Duodenal mucosa (tissue), 2 donors: Measurements from ENCODE around the gene PCOLCE2.

ENCODE experiments used
- H3K27ac ChIP-seq: one replicate; pipeline ENCODE4 v1.7.0; 2013; ENCODE audit warnings: low read depth, low read length
- H3K27me3 ChIP-seq, 2 donors: one replicate each; pipeline ENCODE4 v1.7.0; 2013; ENCODE audit warnings: low read length in 2 of 2, control low read depth in 1 of 2; ENCODE audit not compliant: insufficient read depth in 2 of 2, control insufficient read depth in 1 of 2
- H3K36me3 ChIP-seq, 2 donors: one replicate each; pipeline ENCODE4 v1.7.0; 2013; ENCODE audit warnings: low read length in 2 of 2, control low read depth in 1 of 2; ENCODE audit not compliant: insufficient read depth in 2 of 2, control insufficient read depth in 1 of 2
- H3K4me1 ChIP-seq, 2 donors: one replicate each; pipeline ENCODE4 v1.7.0; 2013; ENCODE audit warnings: low read length in 2 of 2, control low read depth in 1 of 2; ENCODE audit not compliant: insufficient read depth in 2 of 2, control insufficient read depth in 1 of 2
- H3K4me3 ChIP-seq, 2 donors: one replicate each; pipeline ENCODE4 v1.7.0; 2013; ENCODE audit warnings: low read length in 2 of 2, low read depth in 1 of 2
- H3K9ac ChIP-seq, 2 donors: one replicate each; pipeline ENCODE4 v1.7.0; 2013; ENCODE audit warnings: low read length in 2 of 2, low read depth in 1 of 2
- H3K9me3 ChIP-seq, 2 donors: one replicate each; pipeline ENCODE4 v1.7.0; 2013; ENCODE audit warnings: low read length in 2 of 2, control low read depth in 1 of 2; ENCODE audit not compliant: control insufficient read depth in 1 of 2

PCOLCE2 gene

DNA sequence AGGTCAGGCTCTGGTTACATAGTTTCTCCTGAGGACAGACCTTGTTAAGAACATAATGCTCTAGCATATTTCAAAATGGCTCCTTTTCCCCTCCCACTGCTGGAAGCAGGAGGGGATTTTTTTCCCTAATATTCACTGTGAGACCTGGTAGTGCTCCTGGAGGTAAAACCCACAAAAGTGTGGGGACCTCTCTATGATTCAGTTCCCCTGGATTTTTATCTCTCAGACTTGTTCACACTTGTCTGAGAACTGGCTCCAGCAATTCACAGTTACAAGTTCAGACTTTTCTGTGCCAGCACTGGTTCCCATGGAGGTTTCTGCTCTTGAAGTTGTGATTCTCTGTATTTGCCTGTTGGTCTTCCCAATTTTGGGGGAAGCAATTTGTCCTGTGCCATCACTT, 36.3 kb upstream of the PCOLCE2 start:
- Histone ChIP-seq H3K4me3 (no peak overlapping the region), H3K9me3 (peaks cover 0 to 4% of the 10 kb centered on the region in 2 donors), H3K9ac (no peak overlapping the region), H3K27ac (no peak overlapping the region), H3K27me3 (no peaks in the 10 kb centered on the region), H3K36me3 (no peaks in the 10 kb centered on the region), H3K4me1 (no peaks in the 10 kb centered on the region)

DNA sequence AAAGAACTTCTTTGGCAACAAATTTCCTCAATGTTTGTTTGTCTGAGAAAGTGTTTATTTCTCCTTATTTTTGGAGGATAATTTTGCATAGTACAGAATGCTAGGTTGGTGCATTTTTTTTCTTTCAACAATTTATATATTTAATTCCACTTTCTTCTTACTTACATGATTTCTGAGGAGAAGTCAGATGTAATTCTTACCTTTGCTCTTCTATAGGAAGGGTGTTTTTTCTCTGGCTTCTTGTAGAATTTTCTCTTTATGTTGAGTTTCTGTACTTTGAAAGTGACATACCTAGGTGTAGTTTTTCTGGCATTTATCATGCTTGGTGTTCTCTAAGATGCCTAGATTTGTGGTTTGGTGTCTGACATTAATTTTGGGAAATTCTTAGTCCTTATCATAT, 34.8 kb upstream of the PCOLCE2 start:
- Histone ChIP-seq H3K9me3 (peaks cover 0 to 4% of the 10 kb centered on the region in 2 donors), H3K4me1 (no peaks in the 10 kb centered on the region), H3K36me3 (no peaks in the 10 kb centered on the region), H3K9ac (no peak overlapping the region), H3K27ac (no peak overlapping the region), H3K27me3 (no peaks in the 10 kb centered on the region), H3K4me3 (no peak overlapping the region)

DNA sequence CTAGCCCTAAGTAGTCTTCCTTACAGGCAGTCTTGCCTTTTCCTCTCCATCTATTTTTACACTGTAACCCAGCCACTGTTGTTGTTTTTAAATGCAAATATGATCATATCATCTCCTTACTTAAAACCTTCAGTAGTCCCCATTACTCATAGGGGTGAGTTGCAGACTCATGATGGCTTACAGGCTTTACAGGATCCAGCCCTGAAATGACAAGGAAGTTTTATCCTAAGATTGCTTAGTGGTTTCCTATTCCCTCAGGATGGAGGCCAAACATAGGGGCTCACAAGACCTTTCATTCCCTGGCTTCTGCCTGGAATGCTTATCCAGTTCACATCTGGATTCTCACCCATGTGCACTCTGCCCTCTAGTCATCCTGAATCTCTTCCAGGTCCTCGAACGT, 27.7 kb upstream of the PCOLCE2 start:
- no peak overlapping the region for H3K27ac ChIP-seq
- no peak overlapping the region for H3K9ac ChIP-seq

DNA sequence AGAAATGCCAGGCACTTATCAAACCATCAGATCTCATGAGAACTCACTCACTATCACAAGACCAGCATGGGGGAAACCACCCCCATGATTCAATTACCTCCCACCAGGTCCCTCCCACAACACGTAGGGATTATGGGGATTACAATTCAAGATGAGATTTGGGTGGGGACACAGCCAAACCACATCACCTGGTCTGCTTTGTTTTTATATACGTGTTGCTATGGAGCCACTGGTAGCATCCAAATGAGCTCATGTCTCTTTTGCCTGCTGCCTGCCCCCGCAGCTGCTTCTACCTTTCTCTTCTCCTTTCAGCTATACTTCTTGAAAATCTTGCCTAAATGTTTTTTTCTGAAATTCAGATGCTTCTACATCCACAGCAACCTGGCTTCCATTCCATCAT, 26.8 kb upstream of the PCOLCE2 start:
- Histone ChIP-seq H3K4me3 (no peak overlapping the region), H3K27ac (no peak overlapping the region), H3K9ac (no peak overlapping the region), H3K27me3 (peaks cover 0 to 3% of the 10 kb centered on the region in 2 donors), H3K4me1 (no peaks in the 10 kb centered on the region), H3K9me3 (no peaks in the 10 kb centered on the region), H3K36me3 (no peaks in the 10 kb centered on the region)

More for the DNA sequence above, 27.7 kb upstream of the PCOLCE2 start:
- Histone ChIP-seq H3K9me3 (no peaks in the 10 kb centered on the region), H3K36me3 (no peaks in the 10 kb centered on the region), H3K27me3 (peaks cover 0 to 3% of the 10 kb centered on the region in 2 donors), H3K4me1 (no peaks in the 10 kb centered on the region), H3K4me3 (no peak overlapping the region)

DNA sequence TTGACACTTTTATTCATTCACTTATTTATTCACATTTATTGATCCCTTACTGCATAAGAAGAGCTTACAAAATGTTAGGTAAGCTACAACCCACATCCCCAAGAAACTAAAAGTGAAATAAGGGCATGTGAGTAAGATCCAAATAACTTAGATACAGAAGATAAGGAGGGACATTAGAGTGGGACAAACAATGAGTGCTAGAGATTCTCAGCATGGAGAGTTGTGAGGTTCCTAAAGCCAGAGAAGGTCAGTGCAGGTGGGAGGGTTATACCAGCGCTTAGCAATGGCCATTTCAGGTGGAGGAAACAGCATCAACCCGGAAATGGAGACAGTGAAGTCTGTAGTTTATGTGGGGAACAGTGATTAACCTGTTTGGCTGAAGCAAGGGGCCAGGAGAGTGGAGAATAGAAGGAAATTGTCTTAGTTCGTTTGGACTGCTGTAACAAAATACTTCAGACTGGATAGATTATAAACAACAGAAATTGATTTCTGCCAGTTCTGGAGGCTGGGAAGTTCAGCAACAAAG, 25.5 kb upstream of the PCOLCE2 start:
- no peaks in the 10 kb centered on the region for H3K4me1 ChIP-seq
- H3K36me3 ChIP-seq = no peaks in the 10 kb centered on the region

DNA sequence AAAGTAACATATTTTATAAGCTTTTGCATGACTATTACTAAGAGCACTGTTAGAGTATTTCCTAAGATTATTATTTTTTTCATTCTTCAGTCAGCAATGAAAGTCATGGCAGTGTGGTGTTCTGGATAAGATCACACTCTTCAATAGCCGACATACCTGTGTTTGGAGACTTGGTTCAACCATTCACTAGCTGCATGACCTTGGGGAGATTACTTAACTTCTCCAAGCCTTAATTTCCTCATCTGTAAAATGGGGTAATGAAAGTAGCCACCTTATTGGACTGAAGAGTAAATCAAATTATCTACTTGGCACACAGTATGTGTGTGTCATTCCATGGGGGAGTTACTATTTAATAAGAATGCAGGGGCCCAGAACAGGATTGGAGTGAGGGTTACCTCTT, 24.5 kb upstream of the PCOLCE2 start:
- Histone ChIP-seq H3K27ac (no peak overlapping the region), H3K4me1 (no peaks in the 10 kb centered on the region), H3K36me3 (no peaks in the 10 kb centered on the region), H3K9ac (no peak overlapping the region), H3K27me3 (peaks cover 0 to 3% of the 10 kb centered on the region in 2 donors), H3K4me3 (no peak overlapping the region), H3K9me3 (no peaks in the 10 kb centered on the region)

More for the DNA sequence above, 25.5 kb upstream of the PCOLCE2 start:
- Histone ChIP-seq H3K9me3 (no peaks in the 10 kb centered on the region), H3K9ac (no peak overlapping the region), H3K27ac (no peak overlapping the region), H3K27me3 (peaks cover 0 to 3% of the 10 kb centered on the region in 2 donors), H3K4me3 (no peak overlapping the region)

DNA sequence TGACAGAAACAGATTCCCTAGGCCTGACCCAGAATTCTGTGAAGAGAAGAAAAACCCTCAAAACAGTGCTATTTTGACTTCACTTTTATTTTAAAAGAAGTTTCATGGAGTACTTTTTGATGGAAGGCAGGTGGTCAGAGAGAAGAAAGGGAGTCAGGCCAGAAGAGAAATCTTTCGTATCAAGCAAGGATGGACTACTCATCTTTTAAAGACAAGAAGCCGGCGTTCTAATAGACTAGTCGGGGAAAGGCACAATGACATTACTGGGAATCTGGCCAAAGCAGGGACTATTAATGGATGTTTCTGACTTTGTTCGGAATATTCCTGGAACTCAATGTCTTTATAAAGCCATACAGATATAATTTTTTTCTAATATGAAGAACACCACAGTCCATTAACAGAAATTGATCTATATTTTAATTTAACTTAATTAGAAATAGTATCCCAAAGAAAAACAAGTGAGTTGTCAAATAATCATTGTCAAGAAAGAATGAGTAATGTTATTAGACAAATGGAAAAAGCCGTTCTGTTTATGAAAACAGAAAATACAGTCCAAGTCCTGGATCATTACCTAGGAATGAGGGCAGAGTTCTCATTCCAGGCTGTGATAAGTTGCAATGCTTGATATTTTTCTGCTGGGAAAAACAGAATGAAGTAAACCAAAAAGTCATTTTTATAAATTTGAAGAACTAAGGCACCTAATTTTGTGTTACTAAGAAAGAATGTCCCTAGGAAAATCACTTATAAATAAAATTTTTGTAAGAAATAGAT, 23.7 kb upstream of the PCOLCE2 start:
- peaks cover 0 to 3% of the 10 kb centered on the region in 2 donors for H3K27me3 ChIP-seq

DNA sequence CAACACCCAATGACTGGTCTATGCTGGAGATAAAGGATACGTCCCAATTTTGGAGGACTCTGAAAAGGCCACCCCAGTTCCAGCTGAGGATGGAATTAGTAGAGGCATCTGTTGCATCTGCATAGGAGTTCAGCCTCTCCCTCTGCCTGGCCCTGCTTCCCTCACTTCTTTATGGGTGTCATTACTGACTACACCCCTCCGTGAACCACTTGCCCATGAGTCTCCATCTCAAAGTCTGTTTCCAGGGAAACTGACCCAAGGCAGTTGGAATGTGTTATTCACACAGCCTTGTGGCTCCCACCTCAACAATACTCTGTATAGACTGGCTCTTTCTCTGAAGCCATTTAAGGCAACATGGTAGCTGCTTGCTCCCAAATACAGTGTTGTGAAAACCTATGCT, 21.4 kb upstream of the PCOLCE2 start:
- Histone ChIP-seq H3K9me3 (no peaks in the 10 kb centered on the region), H3K9ac (no peak overlapping the region), H3K27me3 (peaks cover 0 to 3% of the 10 kb centered on the region in 2 donors), H3K27ac (no peak overlapping the region), H3K36me3 (no peaks in the 10 kb centered on the region), H3K4me1 (no peaks in the 10 kb centered on the region), H3K4me3 (no peak overlapping the region)

More for the DNA sequence above, 23.7 kb upstream of the PCOLCE2 start:
- Histone ChIP-seq H3K4me3 (no peak overlapping the region), H3K9ac (no peak overlapping the region), H3K27ac (no peak overlapping the region), H3K4me1 (no peaks in the 10 kb centered on the region), H3K36me3 (no peaks in the 10 kb centered on the region), H3K9me3 (no peaks in the 10 kb centered on the region)

DNA sequence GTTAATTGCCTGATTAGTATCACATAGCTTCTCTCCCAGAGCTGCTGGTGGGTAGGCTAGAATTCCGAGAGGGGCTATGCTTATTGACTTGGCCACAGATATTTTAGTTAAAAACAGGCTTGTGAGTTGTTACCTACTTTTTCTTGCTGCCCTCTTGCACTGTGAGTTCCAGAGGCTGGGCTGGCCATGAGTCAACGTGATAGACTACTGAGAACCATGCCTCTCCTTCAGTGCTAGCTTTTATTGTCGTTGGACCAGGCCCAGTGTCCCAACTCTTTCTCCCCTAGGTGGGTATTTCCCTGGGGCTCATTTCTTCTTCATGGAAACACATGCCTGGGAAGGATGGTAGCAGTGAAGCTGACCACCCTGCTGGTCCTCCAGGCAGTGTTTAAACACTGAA, 20.4 kb upstream of the PCOLCE2 start:
- H3K9ac ChIP-seq = no peak overlapping the region
- no peaks in the 10 kb centered on the region for H3K9me3 ChIP-seq
- H3K4me3 ChIP-seq = no peak overlapping the region
- peaks cover 0 to under 1% of the 10 kb centered on the region in 2 donors for H3K27me3 ChIP-seq
- H3K36me3 ChIP-seq = no peaks in the 10 kb centered on the region
- H3K4me1 ChIP-seq = no peaks in the 10 kb centered on the region
- no peak overlapping the region for H3K27ac ChIP-seq

DNA sequence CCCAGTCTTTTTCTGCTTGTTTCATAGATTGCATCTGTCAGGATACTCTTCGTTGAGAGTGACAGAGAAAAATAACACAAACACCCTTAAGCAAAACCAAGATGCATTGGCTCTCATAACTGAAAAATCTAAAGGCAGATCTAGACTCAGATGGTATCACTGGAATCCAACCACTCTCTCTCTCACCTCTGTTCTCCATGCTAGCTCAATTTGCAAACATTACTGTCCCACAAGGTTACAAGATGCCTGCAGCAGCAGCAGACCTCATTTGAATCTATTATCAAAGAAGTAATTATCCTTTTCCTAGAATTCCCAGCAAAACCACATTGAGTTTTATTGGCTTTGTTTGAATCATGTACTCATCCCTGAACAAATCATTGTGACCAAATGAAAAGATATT, 19.1 kb upstream of the PCOLCE2 start:
- Histone ChIP-seq H3K27me3 (no peaks in the 10 kb centered on the region), H3K4me1 (no peaks in the 10 kb centered on the region), H3K27ac (no peak overlapping the region), H3K9me3 (no peaks in the 10 kb centered on the region), H3K36me3 (no peaks in the 10 kb centered on the region), H3K4me3 (no peak overlapping the region), H3K9ac (no peak overlapping the region)
